ENCODE measurements around the gene AGGF1. TPM values are rescaled to one million over a fixed set of nuclear protein-coding genes. Genes with fewer than 3 reads are reported as not detected.

The AGGF1 gene
- polyA plus RNA-seq, 1 donor (not counting 4 experiments of a cell fraction or from before 2014, with no cell fraction given) = 20.1 TPM

DNA sequence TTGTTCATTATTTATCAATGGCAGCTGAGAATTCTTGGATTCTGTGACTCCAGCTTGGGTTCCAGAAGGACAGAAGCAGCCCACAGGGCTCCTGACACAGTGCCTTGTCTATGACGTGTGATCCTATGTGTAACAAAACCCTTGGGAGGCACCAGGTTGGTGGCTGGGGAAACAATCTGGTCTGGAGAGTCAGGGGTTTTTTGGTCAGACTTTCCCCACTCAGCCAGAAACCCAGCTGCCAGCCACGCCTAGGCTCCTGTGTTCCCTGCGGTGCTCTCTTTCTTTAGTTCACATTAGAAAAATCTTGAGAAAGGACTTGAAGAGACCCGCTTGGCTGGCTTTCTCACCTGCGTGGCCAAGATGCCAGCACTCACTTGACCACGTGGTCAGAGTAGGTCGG lies 72.3 kb downstream of the AGGF1 start:
- Histone ChIP-seq H3K9me3 (ENCODE audit: control insufficient read depth, low read depth, low read length) (no peaks in the 10 kb centered on the region), H3K27ac (ENCODE audit: control insufficient read depth, insufficient read depth, low read length) (no peak overlapping the region), H3K79me2 (ENCODE audit: control insufficient read depth, insufficient read depth, low read length) (no peaks in the 10 kb centered on the region), H3K9me1 (ENCODE audit: control insufficient read depth, extremely low read depth, insufficient read depth, low read length) (no peaks in the 10 kb centered on the region), H3K9ac (ENCODE audit: control insufficient read depth, extremely low read depth, insufficient read depth, low read length) (no peak overlapping the region), H3K4me1 (ENCODE audit: control insufficient read depth, extremely low read depth, insufficient read depth, low read length) (peaks cover 3% of the 10 kb centered on the region), H3K36me3 (ENCODE audit: control insufficient read depth in 2 of 2, extremely low read depth in 1 of 2, insufficient read depth in 2 of 2, low read length in 2 of 2) (no peaks in the 10 kb centered on the region), H3K4me3 (ENCODE audit: control insufficient read depth in 2 of 3, extremely low read depth in 1 of 3, insufficient read depth in 2 of 3, low read depth in 1 of 3, low read length in 3 of 3) (no peak overlapping the region), H3K4me2 (ENCODE audit: control insufficient read depth, extremely low read depth, insufficient read depth, low read depth, low read length) (no peak overlapping the region), H3K27me3 (ENCODE audit: control insufficient read depth, extremely low read depth, insufficient read depth, low read length) (no peaks in the 10 kb centered on the region), H2AFZ (ENCODE audit: control insufficient read depth, low read length) (no peak overlapping the region), H4K20me1 (ENCODE audit: control insufficient read depth, extremely low read depth, insufficient read depth, low read length) (no peaks in the 10 kb centered on the region)
- no peak for TF ChIP-seq EZH2 (IDR thresholded peaks at IDR 0.05; ENCODE audit: low read length)
- no peak for TF ChIP-seq CTCF (optimal IDR thresholded peaks at IDR 0.05 in 1 of 3, IDR thresholded peaks at IDR 0.05 in 1 of 3, conservative IDR thresholded peaks at IDR 0.05 in 1 of 3; ENCODE audit: extremely low read depth in 1 of 3, insufficient read depth in 2 of 3, low read length in 3 of 3)
- DNase-seq (ENCODE audit: low read depth, low spot score) = no peak
- dilution Hi-C loops (cut with MboI; ENCODE audit: extremely low pct_ligation_motif_present, low sequenced_read_pairs) = no loop called here
- FAIRE-seq = no peak

- no peaks in the 10 kb centered on the region for H3K36me3 ChIP-seq (ENCODE audit: control insufficient read depth in 2 of 2, extremely low read depth in 1 of 2, insufficient read depth in 2 of 2, low read length in 2 of 2)
- no peak overlapping the region for H3K27ac ChIP-seq (ENCODE audit: control insufficient read depth, insufficient read depth, low read length)
- H3K79me2 ChIP-seq (ENCODE audit: control insufficient read depth, insufficient read depth, low read length) = no peaks in the 10 kb centered on the region
- H4K20me1 ChIP-seq (ENCODE audit: control insufficient read depth, extremely low read depth, insufficient read depth, low read length) = no peaks in the 10 kb centered on the region
- no peak overlapping the region for H3K9ac ChIP-seq (ENCODE audit: control insufficient read depth, extremely low read depth, insufficient read depth, low read length)
- no peak for FAIRE-seq
- H3K9me1 ChIP-seq (ENCODE audit: control insufficient read depth, extremely low read depth, insufficient read depth, low read length) = no peaks in the 10 kb centered on the region
- H3K27me3 ChIP-seq (ENCODE audit: control insufficient read depth, extremely low read depth, insufficient read depth, low read length) = no peaks in the 10 kb centered on the region
- H2AFZ ChIP-seq (ENCODE audit: control insufficient read depth, low read length) = no peak overlapping the region
- no peak for DNase-seq (ENCODE audit: low read depth, low spot score)
- peaks cover 3% of the 10 kb centered on the region for H3K4me1 ChIP-seq (ENCODE audit: control insufficient read depth, extremely low read depth, insufficient read depth, low read length)
- no peak overlapping the region for H3K4me2 ChIP-seq (ENCODE audit: control insufficient read depth, extremely low read depth, insufficient read depth, low read depth, low read length)
- no peak for TF ChIP-seq CTCF (optimal IDR thresholded peaks at IDR 0.05 in 1 of 3, IDR thresholded peaks at IDR 0.05 in 1 of 3, conservative IDR thresholded peaks at IDR 0.05 in 1 of 3; ENCODE audit: extremely low read depth in 1 of 3, insufficient read depth in 2 of 3, low read length in 3 of 3)
- TF ChIP-seq EZH2 (IDR thresholded peaks at IDR 0.05; ENCODE audit: low read length) = no peak
- dilution Hi-C loops (cut with MboI; ENCODE audit: extremely low pct_ligation_motif_present, low sequenced_read_pairs) = no loop called here
- H3K4me3 ChIP-seq (ENCODE audit: control insufficient read depth in 2 of 3, extremely low read depth in 1 of 3, insufficient read depth in 2 of 3, low read depth in 1 of 3, low read length in 3 of 3) = no peak overlapping the region
- H3K9me3 ChIP-seq (ENCODE audit: control insufficient read depth, low read depth, low read length) = no peaks in the 10 kb centered on the region
These were observed 73.3 kb downstream of the AGGF1 start for GRCh38 chr5:77103457-77103856.
